Stimulated activated naive CD8-positive, alpha-beta T cell treated with anti-CD3 and anti-CD28 coated beads, Interleukin-15, amount 100 ng/mL, for 72 hours (primary cell): ENCODE results near the gene GCNT4.
"Not testable (repeated sequence)": the region's sequence is repeated elsewhere in the genome, so short reads cannot be mapped to it uniquely, and the experiment has no call there.

ENCODE experiments used
- ATAC-seq: fragments of 150-1000 bp; cut with Tn5 transposase; 2 replicates; pipeline ENCODE4 v1.10.0; 2021; ENCODE audit warnings: mild to moderate bottlenecking, moderate library complexity
- DNase-seq, 2 donors: peaks; one replicate each; pipeline ENCODE4 v3.0.0; 2021 to 2022
- H3K27ac Mint-ChIP-seq, 2 donors: one replicate each; pipeline ENCODE4 v1.8.0; 2022; ENCODE audit warnings: mild to moderate bottlenecking in 2 of 2, mixed read lengths in 2 of 2, moderate library complexity in 2 of 2
- H3K27me3 Mint-ChIP-seq: one replicate; pipeline ENCODE4 v1.8.0; 2022; ENCODE audit warnings: mixed read lengths
- H3K4me1 Mint-ChIP-seq: one replicate; pipeline ENCODE4 v1.8.0; 2022; ENCODE audit warnings: mild to moderate bottlenecking, mixed read lengths
- H3K4me3 Mint-ChIP-seq, 2 donors: one replicate each; pipeline ENCODE4 v1.8.0; 2022; ENCODE audit warnings: mild to moderate bottlenecking in 2 of 2, mixed read lengths in 2 of 2, moderate library complexity in 1 of 2
- H3K9me3 Mint-ChIP-seq, 2 donors: one replicate each; pipeline ENCODE4 v1.8.0; 2022; ENCODE audit warnings: mixed read lengths in 2 of 2

GCNT4 gene, protein sequence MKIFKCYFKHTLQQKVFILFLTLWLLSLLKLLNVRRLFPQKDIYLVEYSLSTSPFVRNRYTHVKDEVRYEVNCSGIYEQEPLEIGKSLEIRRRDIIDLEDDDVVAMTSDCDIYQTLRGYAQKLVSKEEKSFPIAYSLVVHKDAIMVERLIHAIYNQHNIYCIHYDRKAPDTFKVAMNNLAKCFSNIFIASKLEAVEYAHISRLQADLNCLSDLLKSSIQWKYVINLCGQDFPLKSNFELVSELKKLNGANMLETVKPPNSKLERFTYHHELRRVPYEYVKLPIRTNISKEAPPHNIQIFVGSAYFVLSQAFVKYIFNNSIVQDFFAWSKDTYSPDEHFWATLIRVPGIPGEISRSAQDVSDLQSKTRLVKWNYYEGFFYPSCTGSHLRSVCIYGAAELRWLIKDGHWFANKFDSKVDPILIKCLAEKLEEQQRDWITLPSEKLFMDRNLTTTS

DNA sequence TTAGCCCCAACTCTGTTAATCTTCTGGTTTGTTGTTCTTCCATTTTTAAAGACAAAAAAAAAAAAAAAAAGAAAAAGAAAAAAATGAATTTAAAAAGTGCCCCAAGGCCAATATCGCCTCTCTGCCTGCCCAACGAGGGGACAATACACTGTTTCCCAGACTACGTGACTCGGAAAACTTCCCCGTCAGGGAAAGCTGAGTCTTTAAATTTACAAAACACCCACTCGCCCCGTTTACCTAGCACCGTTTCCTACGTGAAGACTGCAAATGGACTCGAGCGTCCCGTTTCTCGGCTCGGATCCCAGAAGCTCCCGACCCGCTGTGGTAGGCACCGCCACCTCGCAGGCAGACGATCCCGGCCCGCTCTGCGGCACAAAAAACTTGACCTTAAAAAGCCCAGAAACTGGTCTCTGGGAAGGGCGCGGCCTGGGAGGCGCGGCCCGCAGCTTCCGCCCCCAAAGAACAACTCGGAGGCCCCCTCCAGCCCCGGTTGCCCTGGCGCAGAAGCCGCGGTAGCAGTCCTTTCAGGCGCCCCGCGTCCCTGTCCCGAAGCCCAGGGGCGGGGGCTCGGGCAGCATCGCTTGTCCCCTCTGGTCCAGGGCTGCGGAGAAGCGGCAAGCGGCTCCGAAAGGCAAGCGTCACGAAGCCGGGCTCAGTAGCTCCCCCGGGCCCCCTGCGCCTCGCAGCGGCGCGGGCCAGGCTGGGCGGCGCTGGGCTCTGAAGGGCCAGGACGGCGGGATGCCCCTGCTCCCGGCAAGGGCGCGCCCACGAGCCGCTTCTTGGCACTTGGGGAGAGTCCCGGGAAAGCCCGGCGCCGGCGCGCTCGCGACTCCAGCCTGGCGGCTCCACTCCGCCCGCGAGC lies at the start of gene GCNT4:
Gene GCNT4 (minus strand): TSS at position 367 of the 862 bp plus-strand sequence. CDS start 22,521 bp downstream, outside the sequence.
- Mint-ChIP-seq H3K27me3 (no peaks in the 10 kb centered on the region), H3K4me1 (peaks cover 83% of the 10 kb centered on the region), H3K9me3 (no peaks in the 10 kb centered on the region), H3K27ac (peak within 1 kb of the TSS; percentile 81 to 93), H3K4me3 (peak within 1 kb of the TSS; percentile 88 to 90)
- ATAC-seq (peak; percentile 58), DNase-seq (peak; percentile 61 to 67)

DNA sequence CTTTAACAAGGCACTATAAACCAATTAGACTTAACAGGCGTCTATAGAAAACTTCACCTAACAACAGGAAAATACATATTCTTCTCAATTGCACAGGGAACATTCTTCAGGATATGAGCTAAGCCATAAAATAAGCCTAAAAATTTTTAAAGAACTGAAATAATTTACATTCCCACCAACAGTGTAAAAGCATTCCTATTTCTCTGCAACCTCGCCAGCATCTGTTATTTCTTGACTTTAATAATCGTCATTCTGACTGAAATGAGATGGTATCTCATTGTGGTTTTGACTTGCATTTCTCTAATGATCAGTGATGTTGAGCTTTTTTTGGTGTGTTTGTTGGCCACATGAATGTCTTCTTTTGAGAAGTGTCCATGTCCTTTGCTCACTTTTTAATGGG lies 43.6 kb upstream of the GCNT4 start:
- not testable (repeated sequence) for DNase-seq, H3K27ac Mint-ChIP-seq, ATAC-seq, H3K27me3 Mint-ChIP-seq
- Mint-ChIP-seq H3K4me1 (peaks cover 24% of the 10 kb centered on the region), H3K9me3 (peaks cover 7 to 20% of the 10 kb centered on the region in 2 donors), H3K4me3 (peak overlapping the region in 1 of 2 donors; percentile 6)

DNA sequence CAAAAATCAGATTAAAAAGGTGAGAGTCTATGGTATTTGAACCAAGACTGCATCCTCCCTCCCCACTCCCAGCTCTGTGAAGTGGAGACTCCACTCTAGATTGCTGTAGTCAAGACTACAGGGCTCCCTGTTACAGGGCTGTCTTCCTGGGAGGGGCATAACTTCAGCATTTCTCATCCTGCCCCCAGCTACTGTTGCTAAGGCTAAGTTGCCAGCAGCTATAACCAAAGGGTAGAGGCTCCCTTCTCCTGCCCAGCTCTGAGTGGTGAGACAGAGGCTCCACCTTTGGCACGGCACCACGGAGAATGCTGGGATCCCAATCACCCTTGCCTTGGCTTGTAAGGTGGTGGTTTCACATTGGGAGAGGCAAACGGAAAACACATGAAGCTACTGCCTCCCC lies 39.2 kb upstream of the GCNT4 start:
- Mint-ChIP-seq H3K27me3 (no peaks in the 10 kb centered on the region), H3K4me1 (peaks cover 43% of the 10 kb centered on the region), H3K9me3 (no peaks in the 10 kb centered on the region), H3K27ac (no peak overlapping the region), H3K4me3 (no peak overlapping the region)
- ATAC-seq (no peak), DNase-seq (no peak)

DNA sequence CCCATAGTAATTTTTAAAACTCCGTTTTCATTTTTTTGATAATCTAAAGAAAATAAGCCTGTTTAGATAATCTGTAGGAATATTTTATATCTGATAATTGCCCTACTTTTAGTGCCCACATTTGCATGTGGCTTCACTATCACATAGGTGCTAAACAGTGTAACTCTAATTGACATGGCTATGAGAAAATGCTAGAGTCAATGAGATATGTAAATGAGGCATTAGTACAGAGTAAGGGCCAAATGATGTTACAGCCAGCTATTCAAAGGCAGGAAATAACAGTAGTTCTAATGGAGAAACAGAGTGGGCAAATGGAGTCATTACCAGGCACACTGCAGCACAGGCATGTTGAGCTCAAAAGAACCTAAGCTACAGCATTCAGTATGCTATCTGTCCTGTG lies 37.3 kb upstream of the GCNT4 start:
- peaks cover 25% of the 10 kb centered on the region for H3K4me1 Mint-ChIP-seq
- DNase-seq (no peak), ATAC-seq (peak; percentile 64)
- no peaks in the 10 kb centered on the region for H3K9me3 Mint-ChIP-seq
- H3K27me3 Mint-ChIP-seq: no peaks in the 10 kb centered on the region
- H3K27ac Mint-ChIP-seq: peak overlapping the region in 1 of 2 donors; percentile 35
- no peak overlapping the region for H3K4me3 Mint-ChIP-seq

DNA sequence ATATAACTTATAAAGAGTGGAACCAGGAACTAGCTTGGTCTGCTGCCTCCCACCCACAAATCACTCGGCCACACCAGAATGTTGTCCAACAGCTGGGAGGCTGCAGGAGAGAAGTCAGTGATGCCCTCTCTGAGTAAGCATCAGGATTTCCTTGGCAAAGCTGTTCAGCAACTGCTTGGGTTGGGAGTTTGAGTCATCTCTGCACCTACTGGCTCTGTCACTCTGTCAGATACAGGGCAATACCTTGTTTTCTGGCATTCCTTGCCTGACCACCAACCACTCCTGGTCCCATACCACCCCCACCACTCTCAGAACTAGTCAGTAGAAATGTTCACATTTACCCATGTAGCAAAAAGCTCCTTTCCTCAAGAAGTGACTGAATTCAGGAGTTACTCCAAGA lies 36.8 kb upstream of the GCNT4 start:
- Mint-ChIP-seq H3K27ac (peak overlapping the region in 1 of 2 donors; percentile 17), H3K4me1 (peaks cover 20% of the 10 kb centered on the region), H3K27me3 (no peaks in the 10 kb centered on the region), H3K9me3 (no peaks in the 10 kb centered on the region), H3K4me3 (no peak overlapping the region)
- peak; percentile 97 for ATAC-seq
- DNase-seq: peak; percentile 14 to 53

DNA sequence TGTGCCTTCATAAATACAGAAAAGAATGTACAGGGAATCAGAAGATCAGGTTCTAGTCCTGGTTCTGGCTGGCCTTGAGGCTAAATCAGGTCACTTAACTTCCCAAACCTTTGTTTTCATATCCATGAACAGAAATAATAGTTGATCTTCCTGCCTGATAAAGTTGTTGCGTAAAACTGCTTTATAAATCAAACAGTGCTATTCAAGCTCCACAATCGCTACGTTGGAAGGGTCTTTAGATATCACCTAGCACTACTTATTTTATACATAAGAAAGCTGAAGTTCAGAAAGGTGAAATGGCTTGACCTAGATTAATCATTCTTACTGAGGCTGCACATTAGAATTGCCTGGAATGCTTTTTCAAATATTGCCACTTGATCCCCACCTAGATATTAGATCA lies 36.3 kb upstream of the GCNT4 start:
- Mint-ChIP-seq H3K27me3 (no peaks in the 10 kb centered on the region), H3K4me3 (no peak overlapping the region), H3K4me1 (peaks cover 20% of the 10 kb centered on the region), H3K27ac (no peak overlapping the region), H3K9me3 (no peaks in the 10 kb centered on the region)
- ATAC-seq: no peak
- DNase-seq: no peak

DNA sequence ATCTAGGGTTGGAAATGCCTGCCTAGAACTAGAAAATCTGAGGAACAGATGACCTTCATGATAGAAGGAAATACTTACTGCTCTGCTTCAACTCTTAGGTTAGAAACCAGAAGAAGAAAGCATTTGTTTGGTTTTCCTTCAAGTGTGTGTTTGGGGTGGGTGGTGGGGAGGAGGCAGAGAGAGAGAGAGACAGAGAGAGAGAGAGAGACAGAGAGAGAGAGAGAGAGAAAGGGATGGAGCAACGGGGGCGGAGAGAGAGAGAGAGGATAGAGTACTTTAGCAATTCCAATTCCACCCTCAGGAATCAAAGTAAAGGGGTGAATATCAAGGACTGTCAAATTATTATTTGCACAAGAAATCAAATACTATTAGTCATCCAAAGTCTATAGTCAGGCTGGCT lies 29.2 kb upstream of the GCNT4 start:
- H3K27ac Mint-ChIP-seq: no peak overlapping the region
- H3K9me3 Mint-ChIP-seq: no peaks in the 10 kb centered on the region
- DNase-seq (no peak), ATAC-seq (no peak)
- no peaks in the 10 kb centered on the region for H3K27me3 Mint-ChIP-seq
- H3K4me3 Mint-ChIP-seq: no peak overlapping the region
- H3K4me1 Mint-ChIP-seq: peaks cover 6% of the 10 kb centered on the region

DNA sequence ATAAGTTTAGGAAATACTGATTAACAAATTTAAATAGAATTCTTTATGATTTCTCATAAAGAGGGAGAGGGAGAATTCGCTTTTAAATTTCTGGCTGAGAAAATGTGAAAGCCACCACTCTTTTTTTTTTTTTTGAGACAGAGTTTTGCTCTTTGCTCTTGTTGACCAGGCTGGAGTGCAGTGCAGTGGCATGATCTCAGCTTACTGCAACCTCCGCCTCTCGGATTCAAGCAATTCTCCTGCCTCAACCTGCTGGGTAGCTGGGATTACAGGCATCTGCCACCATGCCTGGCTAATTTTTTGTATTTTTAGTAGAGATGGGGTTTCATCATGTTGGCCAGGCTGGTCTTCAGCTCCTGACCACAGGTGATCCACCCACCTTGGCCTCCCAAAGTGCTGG lies 27.0 kb upstream of the GCNT4 start:
- H3K27me3 Mint-ChIP-seq, H3K4me3 Mint-ChIP-seq, ATAC-seq, H3K27ac Mint-ChIP-seq, H3K9me3 Mint-ChIP-seq, DNase-seq: not testable (repeated sequence)
- peaks cover 13% of the 10 kb centered on the region for H3K4me1 Mint-ChIP-seq

DNA sequence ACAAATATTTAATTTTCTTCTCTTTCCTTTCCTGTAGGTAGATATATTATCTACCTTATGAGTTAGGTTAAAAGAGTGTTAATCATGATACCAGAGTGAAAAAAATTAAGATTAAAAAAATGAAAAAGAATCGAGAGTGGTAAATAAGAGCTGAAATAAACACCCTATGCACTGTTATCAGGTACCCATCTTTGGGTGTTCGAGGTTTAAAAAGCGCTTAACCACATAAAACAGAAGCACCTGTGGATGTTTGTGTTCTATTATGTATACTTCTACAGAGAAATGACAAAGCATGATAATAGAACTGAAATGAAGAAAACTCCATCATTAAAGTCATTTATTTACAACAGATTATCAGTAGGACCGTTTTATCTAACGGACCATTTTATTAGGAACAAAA lies 25.7 kb upstream of the GCNT4 start:
- Mint-ChIP-seq H3K27me3 (no peaks in the 10 kb centered on the region), H3K4me1 (peaks cover 13% of the 10 kb centered on the region), H3K27ac (no peak overlapping the region), H3K4me3 (no peak overlapping the region), H3K9me3 (no peaks in the 10 kb centered on the region)
- ATAC-seq (no peak), DNase-seq (no peak)

DNA sequence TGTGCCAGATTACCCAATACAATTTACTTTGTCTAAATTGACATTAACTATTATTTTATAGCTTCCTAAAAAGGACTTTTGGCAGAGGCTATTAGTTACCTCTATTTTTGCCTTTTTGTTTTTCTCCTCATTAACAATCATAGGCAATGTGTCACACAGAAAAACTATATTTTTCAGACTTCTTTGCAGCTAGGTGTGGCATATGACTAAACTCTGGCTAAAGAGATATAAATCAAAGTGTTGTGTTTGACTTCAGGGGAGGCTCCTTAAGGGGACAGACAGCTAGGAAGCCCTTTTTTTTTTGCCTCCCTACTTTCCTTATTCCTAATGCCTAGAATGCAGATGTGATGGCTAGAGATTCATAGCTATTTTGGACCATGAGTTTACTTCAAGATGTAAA lies 19.7 kb upstream of the GCNT4 start:
- H3K27me3 Mint-ChIP-seq: no peaks in the 10 kb centered on the region
- H3K4me3 Mint-ChIP-seq: no peak overlapping the region
- DNase-seq: no peak
- H3K27ac Mint-ChIP-seq: no peak overlapping the region
- peaks cover 9% of the 10 kb centered on the region for H3K4me1 Mint-ChIP-seq
- no peaks in the 10 kb centered on the region for H3K9me3 Mint-ChIP-seq
- no peak for ATAC-seq

DNA sequence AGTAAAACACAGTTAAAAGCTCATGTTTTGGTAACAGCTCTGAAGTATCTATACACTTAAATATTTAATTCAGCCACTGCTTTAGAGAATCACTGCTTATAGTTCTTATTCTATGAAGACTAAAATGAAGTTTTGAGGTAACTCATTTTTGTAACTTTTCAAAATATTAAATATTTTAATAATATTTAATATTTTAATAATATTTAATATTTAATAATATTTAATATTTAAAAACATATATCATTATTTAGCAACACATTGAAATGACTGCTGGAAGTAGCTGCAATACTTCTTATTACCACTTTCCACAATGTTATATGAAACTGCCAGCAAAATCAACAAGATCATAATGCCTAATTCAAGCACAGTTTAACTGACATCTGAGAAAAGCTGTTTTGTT lies 18.7 kb upstream of the GCNT4 start:
- Mint-ChIP-seq H3K27me3 (no peaks in the 10 kb centered on the region), H3K4me1 (peaks cover 16% of the 10 kb centered on the region), H3K9me3 (no peaks in the 10 kb centered on the region), H3K27ac (no peak overlapping the region), H3K4me3 (no peak overlapping the region)
- DNase-seq (no peak), ATAC-seq (no peak)

DNA sequence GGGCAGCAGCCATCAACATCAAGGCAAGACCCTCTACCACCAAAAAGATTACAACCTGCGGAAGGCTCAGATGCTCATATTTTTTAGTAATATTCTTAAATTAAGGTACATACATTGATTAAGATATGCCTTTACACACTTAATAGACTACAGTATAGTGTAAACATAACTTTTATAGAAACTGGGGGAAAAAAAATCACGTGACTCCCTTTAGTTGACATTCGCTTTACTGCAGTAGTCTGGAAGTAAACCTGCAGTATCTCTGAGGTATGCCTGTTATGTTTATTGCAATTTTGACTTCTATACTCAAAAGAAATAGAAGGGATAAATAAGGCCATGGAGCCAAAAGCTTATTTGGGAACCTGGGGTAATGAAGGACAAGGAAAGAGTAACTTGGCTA lies 15.1 kb upstream of the GCNT4 start:
- Mint-ChIP-seq H3K27ac (no peak overlapping the region), H3K9me3 (peaks cover under 1 to 3% of the 10 kb centered on the region in 2 donors), H3K4me3 (no peak overlapping the region), H3K4me1 (peaks cover 29% of the 10 kb centered on the region), H3K27me3 (no peaks in the 10 kb centered on the region)
- DNase-seq (no peak), ATAC-seq (no peak)

DNA sequence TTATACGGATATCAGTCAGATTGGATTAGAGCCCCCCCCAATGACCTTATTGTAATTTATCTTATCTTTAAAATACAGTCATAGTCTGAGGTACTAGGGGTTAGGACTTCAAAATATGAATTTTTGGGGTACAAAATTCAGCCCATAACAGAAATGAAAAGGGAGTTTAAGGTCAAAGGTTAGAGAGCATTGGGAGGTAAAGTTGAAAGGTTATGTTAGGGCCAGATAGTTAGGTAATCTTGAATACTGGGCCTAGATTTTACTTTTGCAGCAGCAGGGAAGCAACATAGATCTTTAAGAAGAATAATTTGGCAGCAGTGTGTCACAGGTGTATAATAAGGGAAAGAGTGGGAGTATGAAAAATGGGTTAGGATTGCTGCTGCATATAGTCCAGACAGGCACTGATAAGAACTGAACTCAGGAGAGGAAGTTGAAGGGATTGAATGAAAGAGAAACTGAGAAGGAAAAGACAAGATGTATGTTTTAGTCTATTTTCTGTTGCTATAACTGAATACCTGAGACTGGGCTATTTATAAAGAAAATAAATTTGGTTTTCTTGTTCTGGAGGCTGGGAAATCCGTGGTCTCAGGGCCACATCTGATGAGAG lies 10.7 kb upstream of the GCNT4 start:
- no peak for DNase-seq
- Mint-ChIP-seq H3K27me3 (no peaks in the 10 kb centered on the region), H3K9me3 (peaks cover 7 to 10% of the 10 kb centered on the region in 2 donors), H3K4me1 (peaks cover 68% of the 10 kb centered on the region), H3K27ac (no peak overlapping the region), H3K4me3 (peak overlapping the region; percentile 2 to 4)
- no peak for ATAC-seq

DNA sequence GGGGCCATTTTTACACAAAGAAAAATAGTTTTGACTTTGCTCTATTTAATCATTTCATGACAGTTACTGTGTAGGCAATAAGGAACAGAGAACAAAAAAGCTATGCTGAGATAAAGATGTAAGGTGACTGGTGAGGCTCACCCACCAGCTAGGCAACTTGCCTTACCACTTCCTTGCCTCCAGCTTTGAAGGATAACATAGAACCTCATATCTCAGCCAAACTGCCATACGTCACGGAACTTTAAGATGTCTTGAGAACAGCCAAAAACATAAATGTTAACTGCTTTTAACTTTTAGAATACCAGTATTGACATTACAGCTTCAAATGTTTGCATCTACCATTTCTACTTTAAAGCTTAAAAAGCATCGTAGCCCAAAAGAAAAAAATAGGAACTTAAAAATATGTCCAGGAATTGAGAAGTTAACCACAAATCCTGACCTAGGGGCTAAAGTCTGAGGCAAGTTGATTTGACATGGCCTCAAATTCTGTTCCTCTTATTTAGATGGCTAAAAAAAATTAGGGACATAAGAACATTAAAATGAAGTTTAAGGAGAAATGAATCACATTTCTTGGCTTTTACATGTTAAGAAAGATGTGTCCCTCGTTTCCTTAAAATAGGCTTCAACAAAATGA lies 7.7 kb upstream of the GCNT4 start:
- DNase-seq: peak in 1 of 2 donors; percentile 40
- Mint-ChIP-seq H3K9me3 (peaks cover 7 to 10% of the 10 kb centered on the region in 2 donors), H3K4me3 (peak overlapping the region; percentile 42 to 67), H3K27ac (peak overlapping the region; percentile 82 to 86), H3K4me1 (peaks cover 83% of the 10 kb centered on the region), H3K27me3 (no peaks in the 10 kb centered on the region)
- ATAC-seq: peak; percentile 84

DNA sequence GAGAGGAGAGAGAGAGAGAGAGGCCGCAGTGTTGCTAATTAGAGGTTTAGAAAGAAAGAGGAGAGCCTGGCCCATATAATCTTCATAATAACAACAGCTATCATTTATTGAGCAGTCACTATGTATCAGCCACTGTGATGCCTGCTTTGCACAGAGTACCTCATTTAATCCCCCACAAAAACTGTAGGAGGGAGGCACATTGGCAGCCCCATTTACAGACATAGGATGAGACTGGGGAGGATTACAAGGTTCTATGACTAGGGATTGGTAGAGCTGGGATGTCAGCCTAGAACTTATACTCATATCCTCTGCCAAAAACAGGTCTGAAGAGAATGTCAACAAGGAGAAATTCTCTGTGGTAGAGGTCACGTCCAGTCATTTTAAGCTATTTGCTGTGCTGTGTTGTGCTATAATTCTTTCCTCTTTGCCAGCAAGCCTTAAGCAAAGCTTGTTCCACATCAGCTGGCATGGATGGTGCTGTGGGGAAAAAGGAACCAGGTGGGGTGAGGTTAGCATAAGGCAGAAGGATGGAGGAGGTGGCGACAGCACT lies 6.7 kb upstream of the GCNT4 start:
- H3K27ac Mint-ChIP-seq: peak overlapping the region; percentile 37 to 82
- peaks cover 93% of the 10 kb centered on the region for H3K4me1 Mint-ChIP-seq
- peaks cover 7 to 10% of the 10 kb centered on the region in 2 donors for H3K9me3 Mint-ChIP-seq
- DNase-seq: no peak
- peak; percentile 56 for ATAC-seq
- H3K27me3 Mint-ChIP-seq: no peaks in the 10 kb centered on the region
- H3K4me3 Mint-ChIP-seq: peak overlapping the region; percentile 42 to 67
